Midbrain (tissue), 1 donor: ENCODE data around the gene COL5A2.

Experiments used
- DNase-seq: peaks from one replicate; lab custom pipeline; 2025; lab: John Stamatoyannopoulos, UW

The COL5A2 gene

GRCh38 chr2:188997263-188997662 lies 182.3 kb downstream of the COL5A2 start:
- DNase-seq = no peak

- no peak for DNase-seq
Measured at GRCh38 chr2:188993247-188993646, 186.3 kb downstream of the COL5A2 start.

- no peak for DNase-seq
Measured at GRCh38 chr2:188986839-188987238, 192.7 kb downstream of the COL5A2 start.

- DNase-seq = no peak
Measured at GRCh38 chr2:188984680-188985079, 194.9 kb downstream of the COL5A2 start.

GRCh38 chr2:188984065-188984491 lies 195.5 kb downstream of the COL5A2 start:
- no peak for DNase-seq

GRCh38 chr2:188983427-188984064 lies 196.0 kb downstream of the COL5A2 start:
- no peak for DNase-seq
